Left cardiac atrium (tissue), 4 donors: ENCODE results near the gene CES3. TPM values are rescaled to one million over a fixed set of nuclear protein-coding genes. Genes with fewer than 3 reads are reported as not detected.
"Not testable (repeated sequence)": the region's sequence is repeated elsewhere in the genome, so short reads cannot be mapped to it uniquely, and the experiment has no call there.

Experiments used
- ATAC-seq, 2 donors: fragments of 200-7000 bp; cut with Tn5 transposase; one replicate each; pipeline ENCODE4 v1.9.1; 2020; ENCODE audit warnings: mild to moderate bottlenecking in 2 of 2, moderate library complexity in 2 of 2
- DNase-seq: peaks from one replicate; pipeline ENCODE4 v3.0.0-alpha.2; 2020
- intact Hi-C, 2 donors: fragments of 100-400 bp; cut with DNase I; formaldehyde crosslinking; loops; one replicate each; pipeline versions ENCODE4 v1.14.1 to v1.15.1; 2022 to 2023
- total RNA-seq, 2 donors: library from RNA; stranded (reverse); fragmentation: NEBNext Ultra II Directional; extraction: Animal tissue kit (Norgen Biotek cat#: 25700); gene quantifications; one replicate each; pipeline ENCODE4 v1.2.1, GENCODE V29; 2021
- donor health status: DM: no; HTN: yes; CAD: no.
- donor health status: DM: no; HTN: yes; CAD: no; lungs with severe emphysema.
- donor health status: DM: yes; HTN: yes; CAD: no.
- donor health status: Dilated cardiomyopathy.

The CES3 gene
- total RNA-seq, 2 donors from 2014 or later = 0.63 to 1.4 TPM

DNA sequence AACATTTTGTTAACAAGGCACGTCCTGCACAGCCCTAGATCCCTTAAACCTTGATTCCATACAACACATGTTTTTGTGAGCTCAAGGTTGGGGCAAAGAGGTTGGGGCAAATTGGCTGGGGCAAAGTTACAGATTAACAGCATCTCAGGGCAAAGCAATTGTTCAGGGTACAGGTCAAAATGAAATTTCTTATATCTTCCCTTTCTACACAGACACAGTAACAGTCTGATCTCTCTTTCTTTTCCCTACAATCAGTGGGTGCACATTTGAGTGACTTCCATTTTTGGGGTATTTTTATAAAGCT is 5.0 kb upstream of the CES3 start:
- not testable (repeated sequence) for DNase-seq, ATAC-seq
- intact Hi-C loops = loop anchor here in 1 of 2 donors (5.0 kb wide), 1 partner anchor 201 kb away; the partner anchor contains the start of genes FBXL8 and TRADD

DNA sequence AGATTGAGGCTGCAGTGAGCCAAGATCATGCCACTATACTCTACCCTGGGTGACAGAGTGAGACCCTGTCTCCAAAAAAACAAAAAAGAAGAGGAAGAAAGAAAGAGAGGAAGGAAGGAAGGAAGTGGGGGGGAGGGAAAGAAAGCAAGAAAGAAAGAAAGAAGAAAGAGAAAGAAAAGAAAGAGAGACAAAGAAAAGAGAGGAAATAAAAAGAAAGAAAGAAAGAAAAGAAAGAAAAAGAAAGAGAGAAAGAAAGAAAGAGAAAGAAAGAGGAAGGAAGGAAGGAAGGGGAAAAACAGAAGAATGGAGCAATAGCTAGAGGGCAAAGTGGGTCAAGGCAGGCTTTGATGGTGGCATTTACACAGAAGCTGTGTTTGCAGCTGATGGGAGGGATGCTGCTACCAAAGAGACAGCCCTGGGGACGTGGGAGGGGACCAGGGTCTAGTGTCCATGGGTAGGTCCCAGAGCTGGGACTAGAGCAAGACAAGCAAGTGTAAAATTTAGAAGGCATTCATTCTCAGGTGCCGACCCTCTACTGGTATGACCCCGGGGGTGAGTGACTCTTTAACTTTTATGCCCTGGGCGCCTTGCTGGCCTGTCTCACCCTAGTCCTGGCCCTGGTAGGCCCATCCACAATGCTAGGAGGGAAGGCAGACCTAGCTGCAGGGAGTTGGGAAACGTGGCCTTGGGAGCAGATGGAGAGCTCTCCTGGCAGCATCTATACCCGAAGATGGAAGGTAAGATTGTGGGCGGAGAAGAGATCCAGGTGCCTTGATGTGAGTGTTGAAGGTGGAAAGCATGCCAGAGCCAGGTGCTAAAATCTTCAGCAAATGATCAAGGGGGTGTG is 2.0 kb upstream of the CES3 start:
- no peak for DNase-seq
- intact Hi-C loops = loop anchor here in 1 of 2 donors (5.0 kb wide), 1 partner anchor 198 kb away; the partner anchor contains the start of genes FBXL8 and TRADD
- ATAC-seq = no peak

DNA sequence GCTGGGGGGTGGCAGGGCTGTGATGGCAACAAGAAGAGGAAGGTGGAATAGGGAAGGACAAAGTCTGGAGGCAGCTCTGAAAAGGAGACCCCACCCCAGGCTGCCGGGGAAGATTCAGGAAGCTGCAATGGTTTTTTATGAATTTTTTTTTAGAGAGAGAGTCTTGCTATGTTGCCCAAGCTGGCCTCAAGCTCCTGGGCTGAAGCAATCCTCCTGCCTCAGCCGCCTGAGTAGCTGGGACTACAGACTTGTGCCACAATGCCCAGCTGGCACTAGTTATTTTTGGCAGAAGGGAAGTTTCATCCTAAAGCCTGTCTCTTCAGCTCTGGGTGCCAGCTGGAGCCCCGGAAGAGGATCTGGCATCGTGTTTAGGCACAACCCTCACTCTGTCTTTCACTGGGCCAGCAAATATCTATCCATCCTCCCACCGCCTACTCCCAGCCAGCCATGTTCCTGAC is 1.3 kb upstream of the CES3 start:
- intact Hi-C loops = loop anchor here in 1 of 2 donors (5.0 kb wide), 1 partner anchor 198 kb away; the partner anchor contains the start of genes FBXL8 and TRADD
- DNase-seq = peak; percentile 39
- peak; percentile 48 to 62 for ATAC-seq

DNA sequence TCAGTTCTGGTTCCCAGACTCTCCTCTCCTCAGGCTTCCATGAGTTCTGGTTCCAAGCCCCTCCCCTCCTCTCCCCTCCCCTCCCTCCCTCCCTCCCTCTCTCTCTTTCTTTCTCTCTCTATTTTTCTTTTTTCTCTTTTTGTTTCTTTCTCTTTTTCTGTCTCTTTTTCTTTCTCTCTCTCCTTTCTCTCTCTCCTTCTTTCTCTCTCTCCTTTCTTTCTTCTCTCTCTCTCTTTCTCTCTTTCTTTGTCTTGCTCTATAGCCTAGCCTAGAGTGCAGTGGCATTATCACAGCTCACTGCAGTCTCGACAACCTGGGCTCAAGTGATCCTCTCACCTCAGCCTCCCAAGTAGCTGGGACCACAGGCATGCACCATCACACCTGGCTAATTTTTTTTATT is 796 bp upstream of the CES3 start:
- no peak for DNase-seq
- ATAC-seq = no peak
- intact Hi-C loops = no loop called here

DNA sequence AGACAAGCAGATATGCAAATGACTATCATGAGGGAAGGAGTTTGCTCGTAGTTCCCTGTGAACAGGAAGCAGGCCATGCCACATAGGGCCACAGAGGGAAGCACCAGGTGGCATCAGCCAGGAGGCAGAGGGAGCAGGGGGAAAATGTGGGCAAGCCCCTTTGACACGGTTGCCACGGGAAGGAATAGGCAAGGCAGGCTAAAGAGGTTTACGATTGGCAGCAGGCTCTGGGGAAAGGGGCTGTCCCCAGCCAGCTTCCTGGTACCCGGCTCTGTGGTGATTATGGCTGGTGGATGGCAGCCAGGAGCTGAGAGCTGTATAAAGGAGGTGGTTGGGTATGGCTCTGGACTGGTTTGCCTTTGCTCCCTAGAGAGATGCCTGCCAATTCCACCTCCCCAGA is 848 bp downstream of the CES3 start:
- intact Hi-C loops = no loop called here
- ATAC-seq = no peak
- no peak for DNase-seq

DNA sequence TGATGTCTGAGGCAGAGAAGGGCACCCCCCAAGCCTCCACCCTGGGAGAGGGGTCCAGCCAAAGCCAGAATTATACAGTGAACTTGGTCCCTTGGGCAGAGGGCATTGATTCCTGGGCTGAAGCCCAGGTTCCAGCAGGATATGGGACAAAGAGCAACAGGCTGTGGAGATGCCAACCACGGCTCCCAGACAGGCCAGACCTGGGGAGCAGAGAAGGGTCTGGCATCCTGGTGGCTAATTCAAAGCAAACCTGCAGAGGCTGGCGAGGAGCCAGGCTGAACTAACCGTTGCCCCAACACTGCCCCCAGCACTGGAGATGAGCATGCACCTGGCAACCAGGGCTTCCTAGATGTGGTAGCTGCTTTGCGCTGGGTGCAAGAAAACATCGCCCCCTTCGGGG is 3.0 kb downstream of the CES3 start:
- no peak for DNase-seq
- ATAC-seq = peak in 1 of 2 donors; percentile 39
- intact Hi-C loops = no loop called here

DNA sequence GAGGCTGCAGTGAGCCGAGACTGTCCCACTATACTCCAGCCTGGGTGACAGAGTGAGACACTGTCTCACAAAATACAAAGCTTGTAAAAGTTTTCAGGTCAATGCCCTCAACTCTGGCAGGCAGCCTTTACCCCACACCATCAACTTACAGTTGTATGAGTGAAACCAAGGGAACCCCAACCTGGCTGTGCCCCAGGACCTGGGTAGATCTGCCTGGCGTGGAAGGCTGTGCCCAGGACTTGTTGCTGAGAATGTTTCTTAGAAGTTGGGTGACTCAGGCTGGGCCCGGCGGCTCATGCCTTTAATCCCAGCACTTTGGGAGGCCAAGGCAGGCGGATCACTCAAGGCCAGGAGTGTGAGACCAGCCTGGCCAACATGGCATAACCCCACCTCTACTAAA is 7.8 kb downstream of the CES3 start:
- intact Hi-C loops = no loop called here
- DNase-seq (no peak), ATAC-seq (no peak)

DNA sequence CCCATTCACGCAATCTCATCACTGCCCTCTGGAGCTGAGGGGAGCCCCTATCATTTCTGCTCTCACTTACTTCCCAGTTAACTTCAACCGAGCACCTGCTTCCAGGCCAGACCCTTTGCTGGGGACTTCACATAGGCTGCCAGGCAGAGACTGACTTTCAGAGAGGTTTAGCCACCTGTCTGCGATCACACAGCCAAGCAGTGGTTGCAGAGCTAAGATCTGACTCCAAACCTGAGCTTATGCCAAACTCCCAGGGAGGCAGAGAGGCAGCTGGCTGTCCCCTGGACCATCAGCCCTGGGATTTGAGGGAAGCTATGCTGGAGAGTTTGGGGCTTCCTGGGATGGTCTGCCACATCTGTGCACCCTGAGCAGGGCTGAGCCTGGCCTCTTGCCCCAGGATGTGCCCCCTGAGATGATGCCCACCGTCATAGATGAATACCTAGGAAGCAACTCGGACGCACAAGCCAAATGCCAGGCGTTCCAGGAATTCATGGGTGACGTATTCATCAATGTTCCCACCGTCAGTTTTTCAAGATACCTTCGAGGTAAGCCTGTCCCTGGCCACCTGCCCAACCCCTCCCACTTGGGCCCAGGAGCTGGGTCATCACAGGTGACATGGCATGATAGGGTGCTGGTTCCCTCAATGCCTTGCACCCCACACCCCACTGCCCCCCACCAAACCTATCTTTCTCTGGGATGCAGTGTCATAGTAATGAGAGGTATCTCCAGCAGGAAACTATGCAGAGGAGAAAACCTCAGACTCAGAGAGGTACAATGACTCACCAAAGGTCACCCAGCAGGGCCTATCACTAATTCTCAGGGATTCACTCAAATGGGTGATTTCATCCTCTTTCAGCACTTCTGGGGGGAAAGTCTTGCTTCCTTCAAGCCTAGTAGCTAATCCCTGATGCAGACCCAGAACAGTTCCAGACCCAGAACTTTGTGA is 10.0 kb downstream of the CES3 start:
- intact Hi-C loops = loop anchor here in 1 of 2 donors (10.0 kb wide), 1 partner anchor 214 kb away; the partner anchor contains the start of gene MATCAP1
- ATAC-seq (no peak), DNase-seq (no peak)

DNA sequence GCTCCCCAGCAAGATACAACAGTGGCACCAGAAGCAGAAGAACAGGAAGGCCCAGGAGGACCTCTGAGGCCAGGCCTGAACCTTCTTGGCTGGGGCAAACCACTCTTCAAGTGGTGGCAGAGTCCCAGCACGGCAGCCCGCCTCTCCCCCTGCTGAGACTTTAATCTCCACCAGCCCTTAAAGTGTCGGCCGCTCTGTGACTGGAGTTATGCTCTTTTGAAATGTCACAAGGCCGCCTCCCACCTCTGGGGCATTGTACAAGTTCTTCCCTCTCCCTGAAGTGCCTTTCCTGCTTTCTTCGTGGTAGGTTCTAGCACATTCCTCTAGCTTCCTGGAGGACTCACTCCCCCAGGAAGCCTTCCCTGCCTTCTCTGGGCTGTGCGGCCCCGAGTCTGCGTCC is 11.9 kb downstream of the CES3 start:
- ATAC-seq (no peak), DNase-seq (no peak)
- intact Hi-C loops = loop anchor here in 1 of 2 donors (10.0 kb wide), 1 partner anchor 212 kb away; the partner anchor contains the start of gene MATCAP1

DNA sequence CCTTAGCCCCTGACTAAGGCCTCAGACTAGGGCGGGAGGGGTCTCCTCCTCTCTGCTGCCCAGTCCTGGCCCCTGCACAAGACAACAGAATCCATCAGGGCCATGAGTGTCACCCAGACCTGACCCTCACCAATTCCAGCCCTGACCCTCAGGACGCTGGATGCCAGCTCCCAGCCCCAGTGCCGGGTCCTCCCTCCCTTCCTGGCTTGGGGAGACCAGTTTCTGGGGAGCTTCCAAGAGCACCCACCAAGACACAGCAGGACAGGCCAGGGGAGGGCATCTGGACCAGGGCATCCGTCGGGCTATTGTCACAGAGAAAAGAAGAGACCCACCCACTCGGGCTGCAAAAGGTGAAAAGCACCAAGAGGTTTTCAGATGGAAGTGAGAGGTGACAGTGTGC is 12.7 kb downstream of the CES3 start:
- no peak for ATAC-seq
- intact Hi-C loops = loop anchor here in 1 of 2 donors (10.0 kb wide), 1 partner anchor 211 kb away; the partner anchor contains the start of gene MATCAP1

DNA sequence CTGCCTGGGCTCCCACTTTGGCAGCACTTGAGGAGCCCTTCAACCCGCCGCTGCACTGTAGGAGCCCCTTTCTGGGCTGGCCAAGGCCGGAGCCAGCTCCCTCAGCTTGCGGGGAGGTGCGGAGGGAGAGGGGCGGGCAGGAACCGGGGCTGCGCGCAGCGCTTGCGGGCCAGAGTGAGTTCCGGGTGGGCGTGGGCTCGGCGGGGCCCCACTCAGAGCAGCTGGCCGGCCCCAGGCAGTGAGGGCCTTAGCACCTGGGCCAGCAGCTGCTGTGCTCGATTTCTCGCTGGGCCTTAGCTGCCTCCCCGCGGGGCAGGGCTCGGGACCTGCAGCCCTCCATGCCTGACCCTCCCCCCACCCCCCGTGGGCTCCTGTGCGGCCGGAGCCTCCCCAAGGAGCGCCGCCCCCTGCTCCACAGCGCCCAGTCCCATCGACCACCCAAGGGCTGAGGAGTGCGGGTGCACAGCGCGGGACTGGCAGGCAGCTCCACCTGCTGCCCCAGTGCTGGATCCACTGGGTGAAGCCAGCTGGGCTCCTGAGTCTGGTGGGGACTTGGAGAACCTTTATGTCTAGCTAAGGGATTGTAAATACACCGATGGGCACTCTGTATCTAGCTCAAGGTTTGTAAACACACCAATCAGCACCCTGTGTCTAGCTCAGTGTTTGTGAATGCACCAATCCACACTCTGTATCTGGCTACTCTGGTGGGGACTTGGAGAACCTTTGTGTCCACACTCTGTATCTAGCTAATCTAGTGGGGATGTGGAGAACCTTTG is 13.3 kb downstream of the CES3 start:
- not testable (repeated sequence) for DNase-seq, ATAC-seq
- intact Hi-C loops = loop anchor here in 1 of 2 donors (10.0 kb wide), 1 partner anchor 210 kb away; the partner anchor contains the start of gene MATCAP1

More for the DNA sequence above, 12.7 kb downstream of the CES3 start:
- DNase-seq = no peak

DNA sequence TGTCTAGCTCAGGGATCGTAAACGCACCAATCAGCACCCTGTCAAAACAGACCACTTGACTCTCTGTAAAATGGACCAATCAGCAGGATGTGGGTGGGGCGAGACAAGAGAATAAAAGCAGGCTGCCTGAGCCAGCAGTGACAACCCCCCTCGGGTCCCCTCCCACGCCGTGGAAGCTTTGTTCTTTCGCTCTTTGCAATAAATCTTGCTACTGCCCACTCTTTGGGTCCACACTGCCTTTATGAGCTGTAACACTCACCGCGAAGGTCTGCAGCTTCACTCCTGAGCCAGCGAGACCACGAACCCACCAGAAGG is 13.8 kb downstream of the CES3 start:
- not testable (repeated sequence) for DNase-seq, ATAC-seq
- intact Hi-C loops = loop anchor here in 1 of 2 donors (5.0 to 10.0 kb wide), 2 partner anchors 182 to 210 kb away; partner anchors contain the start of genes FBXL8, MATCAP1 and TRADD

DNA sequence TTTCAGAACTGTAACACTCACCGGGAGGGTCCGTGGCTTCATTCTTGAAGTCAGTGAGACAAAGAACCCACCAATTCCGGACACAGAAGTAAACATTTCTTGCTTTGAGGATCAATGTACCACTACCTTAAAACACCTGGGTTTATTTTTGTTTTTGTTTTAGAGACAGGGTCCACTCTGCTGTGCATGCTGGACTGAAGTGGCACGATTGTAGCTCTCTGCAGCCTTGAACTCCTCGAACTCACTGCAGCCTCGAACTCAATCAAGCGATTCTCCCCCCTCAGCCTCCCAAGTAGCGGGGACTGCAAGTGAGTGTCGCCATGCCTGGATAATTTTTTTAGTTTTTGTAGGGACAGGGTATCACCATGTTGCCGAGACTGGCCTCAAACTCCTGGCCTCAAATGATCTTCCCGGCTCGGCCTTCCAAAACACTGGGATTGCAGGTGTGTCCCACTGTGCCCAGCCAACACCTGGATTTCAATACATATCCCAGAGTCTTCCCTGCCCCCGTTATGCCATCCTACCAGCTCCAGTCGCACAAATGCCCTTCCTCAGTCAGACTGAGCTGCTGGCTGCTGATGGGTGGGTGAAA is 14.3 kb downstream of the CES3 start:
- DNase-seq = no peak
- ATAC-seq = no peak
- intact Hi-C loops = loop anchor here in 1 of 2 donors (5.0 to 10.0 kb wide), 2 partner anchors 182 to 209 kb away; partner anchors contain the start of genes FBXL8, MATCAP1 and TRADD

DNA sequence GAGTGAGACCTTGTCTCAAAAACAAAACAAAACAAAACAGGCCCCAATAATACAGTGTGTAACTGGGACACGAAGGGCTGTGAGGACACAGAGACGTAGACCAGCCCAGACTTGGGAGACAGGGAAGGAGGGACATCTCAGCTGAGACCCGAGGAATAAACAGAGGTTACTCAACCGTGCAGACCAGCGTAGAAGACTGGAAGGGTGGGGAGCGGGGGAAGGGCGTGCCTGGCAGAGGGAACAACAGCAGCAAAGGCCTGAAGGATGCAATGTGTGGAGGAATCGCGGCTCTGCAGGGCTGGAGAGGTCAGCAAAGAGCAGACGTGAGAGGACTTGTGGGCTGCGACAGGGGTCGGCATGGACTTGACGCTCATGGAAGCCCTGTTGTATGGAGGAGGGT is 15.7 kb downstream of the CES3 start:
- ATAC-seq = no peak
- intact Hi-C loops = loop anchor here (1.0 to 10.0 kb wide), 3 partner anchors 179 to 208 kb away; partner anchors contain the start of genes FBXL8 (in 1 of the 2), MATCAP1 (in 1 of the 2) and TRADD (in 1 of the 2)
- DNase-seq = no peak

DNA sequence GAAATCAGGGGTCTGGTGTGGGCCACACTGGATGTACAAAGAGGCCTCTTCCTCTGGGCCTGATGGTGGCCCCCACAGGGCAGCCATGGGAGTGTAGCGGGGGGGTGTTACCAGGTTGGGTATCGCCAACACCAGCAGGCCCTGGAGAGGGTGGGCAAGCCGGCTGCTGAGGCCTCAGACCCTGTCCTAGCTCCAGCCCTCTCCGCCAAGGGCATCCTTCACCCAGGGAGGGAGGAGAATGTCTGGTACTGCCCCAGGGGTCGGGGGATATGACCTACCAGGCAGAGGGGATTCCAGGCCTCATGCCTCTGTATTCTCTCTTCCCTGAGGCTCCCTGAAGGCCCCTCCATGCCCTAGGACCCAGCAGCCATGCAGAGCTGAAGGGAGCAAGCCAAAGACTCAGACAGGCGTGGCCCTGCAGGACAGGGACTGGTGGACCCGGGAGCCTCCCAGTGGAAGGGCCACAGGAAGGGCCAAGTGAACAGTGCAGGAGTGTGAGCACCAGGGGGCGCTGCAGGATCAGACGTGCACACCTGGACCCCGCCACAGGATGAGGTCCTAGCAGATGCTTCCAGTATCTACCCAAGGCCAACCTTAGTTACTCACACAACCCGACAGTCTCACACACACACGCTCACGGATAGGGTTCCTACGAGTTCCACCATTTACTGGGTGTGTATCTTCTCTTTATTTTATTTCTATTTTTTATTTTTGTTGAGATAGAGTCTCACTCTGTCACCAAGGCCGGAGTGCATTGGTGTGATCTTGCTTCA is 16.5 kb downstream of the CES3 start:
- ATAC-seq (peak; percentile 96 to 98), DNase-seq (peak; percentile 91)
- intact Hi-C loops = loop anchor here (1.0 to 10.0 kb wide), 3 partner anchors 178 to 207 kb away; partner anchors contain the start of genes FBXL8 (in 1 of the 2), MATCAP1 (in 1 of the 2) and TRADD (in 1 of the 2)

DNA sequence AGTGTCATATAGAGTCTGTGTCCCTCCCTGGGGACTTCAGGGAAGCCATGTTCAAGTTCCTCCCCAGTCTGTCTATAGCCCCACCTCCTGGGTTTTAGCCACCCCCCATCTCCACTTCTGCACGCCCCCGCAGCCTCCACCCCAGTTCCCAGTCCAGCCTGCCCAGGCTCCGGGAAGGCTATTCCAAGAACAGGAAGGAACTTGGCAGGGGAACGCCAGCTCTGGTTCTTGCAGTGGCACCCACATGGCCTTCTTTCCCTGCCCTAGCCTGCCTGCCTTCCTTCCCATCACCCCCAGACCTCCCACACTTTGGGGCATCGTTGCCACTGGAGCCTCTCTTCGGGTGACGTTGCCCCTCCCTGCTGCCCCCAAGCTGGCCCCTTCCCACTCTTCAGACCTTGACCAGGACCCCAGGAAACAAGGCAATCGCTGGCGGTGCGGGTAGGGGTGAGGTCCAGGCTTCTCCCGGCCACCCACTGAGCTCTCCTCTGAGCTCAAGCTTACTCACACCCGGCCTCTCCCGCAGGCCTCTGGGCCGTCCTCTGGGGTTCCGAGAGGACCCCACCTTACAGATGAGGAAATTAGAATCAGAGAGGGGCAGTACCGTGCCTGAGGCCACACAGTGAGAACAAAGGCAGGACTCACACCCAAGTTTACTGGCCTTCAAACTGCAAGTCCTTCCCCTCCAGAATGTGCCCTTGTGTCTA is 18.1 kb downstream of the CES3 start:
- intact Hi-C loops = loop anchor here in 1 of 2 donors (5.0 to 10.0 kb wide), 2 partner anchors 178 to 206 kb away; partner anchors contain the start of genes FBXL8, MATCAP1 and TRADD
- DNase-seq = peak; percentile 73
- ATAC-seq = peak; percentile 29 to 62
